Measurements from ENCODE around the gene ZFP36L1. TPM values are rescaled to one million over a fixed set of nuclear protein-coding genes. Genes with fewer than 3 reads are reported as not detected.

Gene ZFP36L1
- total and polyA plus RNA-seq, 9 of the 15 experiments (the other 6 are each of a cell fraction or from before 2014, with no cell fraction given) = 1.3 to 26.6 (median 3.7) TPM

GRCh38 chr14:68796418-68797101 lies 3.7 kb upstream of the ZFP36L1 start (continued):
- TF ChIP-seq ZNF518B (CRISPR knock-in tag; IDR thresholded peaks at IDR 0.05) (no peak), KAT7 (CRISPR knock-in tag; IDR thresholded peaks at IDR 0.05; ENCODE audit: borderline replicate concordance) (no peak), SRSF1 (IDR thresholded peaks at IDR 0.05; ENCODE audit: low read depth, low read length) (no peak), ZBTB49 (CRISPR knock-in tag; IDR thresholded peaks at IDR 0.05; ENCODE audit: borderline replicate concordance) (no peak), TSHZ1 (CRISPR knock-in tag; IDR thresholded peaks at IDR 0.05) (0 out of 2 replicates have a peak, but pooled peaks have one; percentile 35), DACH1 (IDR thresholded peaks at IDR 0.05; ENCODE audit: partially characterized antibody) (no peak), TAF7 (tag; IDR thresholded peaks at IDR 0.05) (no peak), CBX1 (IDR thresholded peaks at IDR 0.05; ENCODE audit: low read depth) (peak; percentile 50; the same call in 1 of the 2 replicates), NONO (IDR thresholded peaks at IDR 0.05; ENCODE audit: low read depth in 2 of 2, low read length in 1 of 2) (0 out of 4 replicates have a peak, but pooled peaks of 1 of the 2 experiments have one; percentile 36), BDP1 (IDR thresholded peaks at IDR 0.05; ENCODE audit: insufficient read depth, insufficient read length) (no peak), CREB5 (CRISPR knock-in tag; IDR thresholded peaks at IDR 0.05) (no peak), PML (IDR thresholded peaks at IDR 0.05; ENCODE audit: low read length) (no peak), FOXJ3 (CRISPR knock-in tag; IDR thresholded peaks at IDR 0.05) (no peak), PHF8 (IDR thresholded peaks at IDR 0.05; ENCODE audit: borderline replicate concordance, low read length) (no peak), MTA1 (IDR thresholded peaks at IDR 0.05; ENCODE audit: borderline replicate concordance) (no peak), KDM1A (IDR thresholded peaks at IDR 0.05) (peak; percentile 54 to 79; a peak in 3 of 4 replicates)
